ENCODE results near the gene TTC23.
"Not testable (repeated sequence)": the region's sequence is repeated elsewhere in the genome, so short reads cannot be mapped to it uniquely, and the experiment has no call there.

The TTC23 gene

DNA sequence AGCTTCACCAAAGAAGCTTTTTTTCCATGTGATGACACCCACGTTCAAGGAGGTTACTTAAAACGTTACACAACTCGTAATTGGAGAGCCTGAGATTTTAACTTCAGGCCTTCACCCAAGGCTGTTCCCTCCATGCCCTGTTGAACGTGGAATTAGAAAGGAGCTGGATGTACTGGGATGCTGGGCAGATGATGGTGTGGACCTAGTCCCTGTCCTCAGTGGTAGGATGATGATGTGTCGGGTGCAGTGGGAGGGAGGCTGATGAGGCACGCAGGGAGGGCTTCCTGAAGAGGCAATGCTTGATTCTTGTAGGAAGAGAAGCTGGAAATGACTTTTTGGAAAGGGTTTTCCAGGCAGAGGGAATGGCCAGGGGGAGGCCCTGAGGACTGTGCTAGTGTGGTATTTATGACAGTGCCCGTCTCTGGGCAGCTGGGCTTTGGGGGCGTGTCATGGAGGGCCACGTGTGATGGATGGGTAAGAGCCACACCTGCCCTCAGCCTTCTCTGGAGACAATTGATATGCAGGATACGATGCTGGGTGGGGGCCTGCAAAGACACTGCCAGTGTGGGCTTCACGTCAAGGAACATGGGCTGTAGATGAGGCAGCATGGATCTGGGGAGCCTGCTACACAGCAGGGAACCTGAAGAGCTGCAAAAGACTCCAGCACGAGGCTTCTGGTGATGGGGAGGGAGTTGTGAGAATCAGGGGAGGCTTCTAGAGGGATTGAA is 129.2 kb downstream of the TTC23 start:
- no peak for DNase-seq (ENCODE audit: low read depth)

DNA sequence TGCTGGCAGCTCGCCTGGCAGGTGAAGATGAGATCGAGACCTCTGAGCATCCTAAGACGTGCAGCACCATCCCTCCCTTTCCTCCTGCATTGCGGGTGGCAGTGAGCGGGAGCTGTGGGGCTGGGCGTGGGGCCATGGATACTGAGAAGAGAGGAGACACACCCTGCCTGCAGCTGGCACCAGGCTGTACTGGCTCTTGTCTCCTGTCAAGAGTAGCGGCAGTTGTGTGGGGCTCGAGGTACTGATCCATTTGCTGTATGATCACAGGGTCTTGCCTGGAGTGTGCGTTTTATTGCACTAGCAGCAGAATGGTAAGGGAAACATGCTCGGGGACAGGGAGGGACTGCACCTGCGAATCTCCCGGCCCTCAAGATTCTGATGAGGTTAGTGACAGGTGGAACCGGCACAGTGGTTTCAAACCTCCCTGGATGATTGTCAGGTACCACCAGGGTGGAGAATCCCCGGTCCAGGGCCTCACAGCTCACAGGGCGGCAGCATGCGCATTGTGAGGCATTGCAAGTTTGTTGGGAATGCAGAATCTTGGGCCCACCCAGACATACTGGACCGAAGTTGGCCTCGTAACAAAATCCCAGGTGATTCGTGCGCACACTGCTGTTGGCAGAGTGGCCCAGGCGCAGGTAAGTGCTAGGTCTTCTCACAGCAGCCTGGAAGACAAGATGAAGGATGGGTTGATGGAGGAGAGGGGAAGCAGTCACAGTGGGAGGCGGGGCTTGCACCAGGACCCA is 130.4 kb downstream of the TTC23 start:
- DNase-seq (ENCODE audit: low read depth): no peak

DNA sequence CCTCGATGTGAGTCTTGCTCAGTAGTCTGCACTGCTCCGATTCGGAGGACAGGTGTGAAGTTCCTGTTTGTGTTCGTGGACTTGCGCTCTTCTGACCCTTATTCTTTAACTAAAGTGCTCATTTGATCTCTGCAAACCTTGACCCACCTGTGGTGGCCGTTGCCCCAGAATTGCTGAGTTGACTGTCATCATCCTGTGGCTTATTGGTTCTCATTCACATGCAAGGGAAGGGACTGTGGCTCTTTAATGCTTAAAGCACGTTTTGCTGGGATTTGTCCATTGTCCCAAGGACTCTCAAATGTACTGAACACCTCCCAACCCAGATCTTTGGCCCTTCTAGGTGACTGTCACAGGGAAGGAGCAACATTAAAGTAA is 131.1 kb downstream of the TTC23 start:
- DNase-seq (ENCODE audit: low read depth): no peak

DNA sequence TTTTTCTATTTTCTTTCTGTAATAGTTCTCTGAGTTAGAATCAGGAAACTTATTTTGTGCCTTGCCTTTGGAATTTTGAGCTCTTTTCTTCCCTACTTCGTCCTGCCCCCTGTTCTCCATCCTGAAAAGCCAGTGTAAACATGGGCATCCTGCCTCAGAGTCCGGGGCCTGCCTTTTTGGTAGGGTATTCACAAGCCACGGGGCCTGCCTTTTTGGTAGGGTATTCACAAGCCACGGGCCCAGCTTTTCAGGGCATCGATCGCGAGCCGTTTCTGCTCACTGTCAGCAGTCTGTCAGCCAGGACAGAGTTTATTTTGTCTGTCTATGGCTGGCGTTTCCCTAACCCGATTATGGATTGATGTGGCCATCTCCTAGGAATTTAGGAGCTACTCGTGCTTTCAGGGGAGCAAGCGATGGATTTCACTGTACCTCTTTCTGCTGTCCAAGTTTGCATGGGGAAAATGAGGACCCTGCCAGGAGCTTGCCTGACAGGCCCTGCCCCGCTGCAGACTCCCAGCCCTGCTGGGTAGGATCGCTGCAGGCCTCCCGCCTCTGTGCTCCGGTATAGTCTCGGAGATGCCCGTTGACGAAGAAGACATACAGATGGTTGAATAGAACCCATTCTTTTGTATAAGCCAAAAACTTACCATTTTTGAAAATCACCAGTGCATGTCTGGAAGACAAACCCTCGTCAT is 131.7 kb downstream of the TTC23 start:
- no peak for DNase-seq (ENCODE audit: low read depth)

DNA sequence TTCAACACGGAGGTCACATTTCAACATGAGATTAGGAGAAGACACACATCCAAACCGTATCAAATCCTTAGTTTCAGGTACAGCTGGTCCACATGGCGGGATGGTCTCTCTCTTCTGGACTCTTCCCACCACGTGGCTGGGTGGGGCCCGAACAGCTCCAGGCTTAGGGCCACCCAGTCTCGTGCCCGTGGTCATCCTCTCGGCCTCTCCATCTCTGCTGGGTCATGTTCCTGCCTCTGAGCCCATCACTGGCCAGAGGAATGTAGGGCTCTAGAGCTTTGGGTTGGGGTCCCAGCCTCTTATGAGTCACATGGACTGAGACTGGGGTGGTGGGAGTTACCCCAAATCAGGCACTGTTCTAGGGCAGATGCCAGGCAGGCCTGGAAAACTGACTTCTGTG is 132.3 kb downstream of the TTC23 start:
- no peak for DNase-seq (ENCODE audit: low read depth)

DNA sequence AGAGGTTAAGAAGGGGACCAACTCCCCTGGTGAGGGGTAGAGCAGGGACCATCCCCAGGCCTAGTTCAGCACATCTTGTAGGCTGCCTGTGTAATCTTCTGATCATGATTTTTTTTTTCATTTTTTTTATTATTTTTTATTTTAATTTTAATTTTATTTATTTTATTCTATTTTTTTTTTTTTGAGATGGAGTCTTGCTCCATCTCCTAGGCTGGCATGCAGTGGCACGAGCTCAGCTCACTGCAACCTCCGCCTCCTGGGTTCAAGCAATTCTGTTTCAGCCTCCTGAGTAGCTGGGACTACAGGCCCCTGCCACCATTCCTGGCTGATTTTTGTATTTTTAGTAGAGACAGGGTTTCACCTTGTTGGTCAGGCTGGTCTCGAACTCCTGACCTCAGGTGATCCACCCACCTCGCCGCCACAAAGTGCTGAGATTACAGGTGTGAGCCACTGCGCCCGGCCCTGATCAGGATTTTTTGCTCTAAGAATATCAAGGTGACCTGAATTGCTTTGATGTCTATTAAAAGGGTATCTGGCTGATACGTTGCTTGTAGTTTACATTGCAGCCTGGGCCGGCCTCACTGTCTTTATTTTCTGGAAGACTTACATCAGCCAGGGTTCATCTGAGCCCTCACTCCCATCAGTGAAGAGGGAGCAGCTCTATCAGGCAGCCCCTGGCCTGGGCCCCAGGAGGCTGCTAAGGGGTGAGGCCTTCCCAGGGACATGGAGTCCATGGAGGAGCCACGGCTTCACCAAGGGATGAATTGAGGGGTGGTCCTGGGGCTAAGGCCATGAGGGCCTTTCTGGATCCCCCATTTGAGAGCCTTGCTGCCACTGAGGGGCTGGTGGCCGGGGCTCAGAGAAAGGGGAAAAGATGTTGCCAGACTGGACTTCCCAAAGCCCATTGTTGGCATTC is 133.8 kb downstream of the TTC23 start:
- no peak for DNase-seq (ENCODE audit: low read depth)

DNA sequence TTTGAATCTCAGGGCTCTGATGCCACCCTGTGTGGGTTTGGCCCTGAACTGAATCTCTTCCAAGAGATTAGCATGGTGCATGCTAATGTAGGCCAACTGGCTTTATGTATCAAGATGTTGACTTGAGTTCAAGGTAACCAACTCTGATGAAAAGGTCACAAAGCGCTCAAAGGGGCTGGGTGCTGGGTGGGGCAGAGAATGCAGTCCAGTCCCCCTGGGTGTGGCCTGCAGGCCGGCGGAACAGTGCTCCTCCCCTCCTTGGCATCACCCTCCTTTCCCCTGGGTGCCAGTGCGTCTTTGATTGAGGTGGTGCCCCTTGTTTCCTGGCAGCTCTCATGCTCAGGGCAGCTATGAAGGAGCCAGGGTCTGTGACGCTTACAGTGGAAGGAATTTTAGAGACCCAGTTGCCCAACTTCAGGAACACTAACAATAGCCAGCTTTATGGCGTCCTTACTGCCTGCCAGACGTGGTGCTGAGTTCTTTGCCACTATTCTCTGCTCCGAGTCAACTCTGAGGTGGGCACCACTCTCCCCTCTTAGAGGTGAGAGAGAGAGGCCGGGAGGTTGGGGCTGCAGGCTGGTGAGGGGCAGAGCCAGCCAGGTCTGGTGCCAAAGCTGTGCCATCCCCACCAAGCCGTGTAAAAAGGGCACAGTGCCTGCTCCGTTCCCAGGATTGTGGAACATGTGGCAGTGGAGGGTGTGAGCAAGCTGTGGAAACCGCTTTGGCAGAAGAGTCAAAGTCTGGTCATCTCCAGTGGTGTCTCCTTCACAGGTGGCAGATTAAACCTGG is 134.7 kb downstream of the TTC23 start:
- DNase-seq (ENCODE audit: low read depth): no peak

DNA sequence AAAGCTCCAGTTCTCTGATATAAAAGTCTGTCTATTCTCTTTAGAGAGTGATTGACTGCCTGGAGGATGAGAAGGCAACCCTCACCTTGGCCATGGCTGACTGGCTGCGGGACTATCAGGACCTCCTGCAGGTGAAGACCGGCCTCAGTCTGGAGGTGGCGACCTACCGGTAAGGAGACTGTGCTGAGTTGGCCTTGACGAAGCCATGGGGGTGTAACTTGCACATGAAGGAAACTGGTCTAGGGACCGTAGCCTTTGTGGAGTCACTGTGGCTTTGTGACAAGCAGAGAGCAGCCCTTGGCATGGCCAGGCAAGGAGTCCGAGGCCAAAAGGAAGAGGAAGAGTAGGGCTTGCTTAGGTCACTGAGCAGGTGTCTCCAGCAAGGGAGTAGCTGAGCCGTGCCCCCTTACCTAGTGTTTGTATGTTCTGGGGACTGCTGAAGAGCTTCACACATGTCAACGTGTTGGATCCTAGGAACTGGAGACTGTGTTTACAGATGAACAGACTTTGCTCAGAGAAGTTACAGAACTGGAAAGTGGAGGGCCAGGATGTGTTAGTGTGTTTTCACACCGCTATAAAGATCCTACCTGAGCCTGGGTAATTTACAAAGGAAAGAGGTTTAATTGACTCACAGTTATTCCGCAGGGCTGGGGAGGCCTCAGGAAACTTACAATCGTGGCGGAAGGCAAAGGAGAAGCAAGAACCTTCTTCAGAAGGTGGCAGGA is 135.7 kb downstream of the TTC23 start:
- no peak for DNase-seq (ENCODE audit: low read depth)

DNA sequence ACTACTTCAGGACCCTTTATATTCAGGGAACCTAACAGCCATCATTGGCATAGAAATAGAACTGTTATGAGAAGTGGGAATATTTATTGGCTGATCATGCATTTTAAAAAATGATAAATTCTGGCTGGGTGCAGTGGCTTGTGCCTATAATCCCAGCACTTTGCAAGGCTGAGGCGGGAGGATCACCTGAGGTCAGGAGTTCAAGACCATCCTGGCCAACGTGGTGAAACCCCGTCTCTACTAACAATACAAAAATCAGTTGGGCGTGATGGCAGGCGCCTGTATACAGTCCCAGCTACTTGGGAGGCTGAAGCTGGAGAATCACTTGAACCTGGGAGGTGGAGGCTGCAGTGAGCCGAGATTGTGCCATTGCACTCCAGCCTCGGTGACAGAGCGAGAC is 137.7 kb downstream of the TTC23 start:
- DNase-seq (ENCODE audit: low read depth): not testable (repeated sequence)

DNA sequence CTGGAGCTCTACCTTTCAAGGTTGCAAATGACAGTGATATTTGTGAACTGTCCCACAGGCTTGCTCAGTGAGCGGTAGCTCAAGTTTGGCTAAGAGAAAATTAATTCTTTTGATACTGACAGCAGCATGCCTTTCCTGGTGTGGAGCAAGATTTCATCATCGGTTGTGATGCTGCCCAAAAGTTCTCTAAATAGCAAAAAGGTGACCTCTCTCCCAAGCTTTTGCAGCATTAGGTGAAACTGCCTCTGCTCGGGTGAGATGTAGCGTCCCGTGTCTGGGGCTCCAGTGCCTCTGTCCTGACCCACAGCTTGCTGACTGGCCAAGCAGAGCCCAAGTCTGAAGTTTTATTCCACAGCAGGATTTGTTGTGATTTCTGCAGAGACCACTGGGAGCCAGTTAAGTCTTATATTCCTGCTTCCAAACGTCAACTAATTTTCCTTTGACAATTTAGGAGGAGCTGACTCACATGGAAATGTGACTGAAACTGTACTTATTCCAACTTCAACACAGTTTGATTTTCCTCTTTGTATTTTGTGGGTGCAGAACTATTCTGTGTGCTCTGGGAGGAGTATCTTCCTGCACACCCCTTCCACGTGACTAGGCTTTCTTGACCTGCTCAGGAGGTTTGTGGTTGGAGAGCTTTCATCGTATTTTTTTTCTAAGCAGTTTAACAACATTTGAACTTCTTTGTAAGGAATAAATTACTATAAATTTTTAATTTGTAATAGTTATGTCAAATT is 138.6 kb downstream of the TTC23 start:
- DNase-seq (ENCODE audit: low read depth): no peak

DNA sequence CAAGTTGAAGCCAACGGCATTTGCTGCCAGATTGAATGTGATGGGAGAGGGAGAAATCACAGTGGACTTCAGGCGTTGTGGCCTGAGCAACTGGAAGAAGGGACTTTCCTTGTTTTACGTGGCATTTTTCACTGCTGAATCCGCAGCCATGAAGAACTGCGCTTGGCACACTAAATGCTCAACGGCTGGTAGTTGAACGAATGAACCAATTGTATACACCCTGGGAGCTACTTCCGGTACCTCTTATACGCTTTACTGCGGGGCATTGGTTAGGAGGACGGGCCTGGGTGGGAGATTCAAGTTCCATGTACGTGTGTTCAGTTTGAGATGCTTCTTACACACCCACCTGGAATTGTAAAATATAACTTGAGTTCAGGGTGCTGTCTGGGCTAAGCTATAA is 139.3 kb downstream of the TTC23 start:
- DNase-seq (ENCODE audit: low read depth): no peak

DNA sequence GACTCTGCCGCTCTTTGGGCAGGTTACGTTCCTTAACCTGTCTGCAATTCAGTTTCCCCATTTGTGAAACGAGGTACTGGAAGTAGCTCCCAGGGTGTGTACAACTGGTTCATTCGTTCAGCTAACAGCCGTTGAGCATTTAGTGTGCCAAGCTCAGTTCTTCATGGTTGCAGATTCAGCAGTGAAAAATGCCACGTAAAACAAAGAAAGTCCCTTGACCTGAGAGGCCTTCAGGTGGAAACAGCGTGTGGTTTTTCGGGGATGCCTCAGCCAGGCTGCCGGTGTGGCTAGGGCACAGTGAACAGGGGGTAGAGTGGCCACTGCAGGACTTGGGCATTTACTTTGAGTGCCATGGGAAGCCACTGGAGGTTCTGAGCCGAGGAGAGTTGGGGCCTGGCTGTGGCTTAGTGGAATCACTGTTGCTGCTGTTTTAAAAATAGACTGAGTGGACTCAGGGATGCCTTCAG is 139.8 kb downstream of the TTC23 start:
- no peak for DNase-seq (ENCODE audit: low read depth)

DNA sequence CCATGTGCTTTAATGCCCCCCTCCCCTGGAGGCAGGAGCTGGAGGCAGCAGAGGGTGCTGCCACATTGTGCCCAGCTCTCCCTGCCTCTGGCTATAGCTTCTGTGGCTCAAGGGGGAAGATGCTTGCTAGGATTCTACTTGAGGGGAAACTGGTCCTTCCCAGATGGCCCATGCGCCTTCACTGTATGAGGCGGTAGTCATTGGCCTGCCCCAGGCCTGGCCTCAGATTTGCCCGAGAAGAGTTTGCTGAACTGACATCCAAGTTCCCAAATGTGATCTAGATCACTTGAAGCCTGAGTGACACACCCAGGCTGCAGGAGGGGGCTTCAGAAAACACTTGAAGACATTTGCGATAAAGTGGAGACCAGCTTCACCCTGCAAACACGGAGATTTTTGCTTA is 140.4 kb downstream of the TTC23 start:
- no peak for DNase-seq (ENCODE audit: low read depth)

DNA sequence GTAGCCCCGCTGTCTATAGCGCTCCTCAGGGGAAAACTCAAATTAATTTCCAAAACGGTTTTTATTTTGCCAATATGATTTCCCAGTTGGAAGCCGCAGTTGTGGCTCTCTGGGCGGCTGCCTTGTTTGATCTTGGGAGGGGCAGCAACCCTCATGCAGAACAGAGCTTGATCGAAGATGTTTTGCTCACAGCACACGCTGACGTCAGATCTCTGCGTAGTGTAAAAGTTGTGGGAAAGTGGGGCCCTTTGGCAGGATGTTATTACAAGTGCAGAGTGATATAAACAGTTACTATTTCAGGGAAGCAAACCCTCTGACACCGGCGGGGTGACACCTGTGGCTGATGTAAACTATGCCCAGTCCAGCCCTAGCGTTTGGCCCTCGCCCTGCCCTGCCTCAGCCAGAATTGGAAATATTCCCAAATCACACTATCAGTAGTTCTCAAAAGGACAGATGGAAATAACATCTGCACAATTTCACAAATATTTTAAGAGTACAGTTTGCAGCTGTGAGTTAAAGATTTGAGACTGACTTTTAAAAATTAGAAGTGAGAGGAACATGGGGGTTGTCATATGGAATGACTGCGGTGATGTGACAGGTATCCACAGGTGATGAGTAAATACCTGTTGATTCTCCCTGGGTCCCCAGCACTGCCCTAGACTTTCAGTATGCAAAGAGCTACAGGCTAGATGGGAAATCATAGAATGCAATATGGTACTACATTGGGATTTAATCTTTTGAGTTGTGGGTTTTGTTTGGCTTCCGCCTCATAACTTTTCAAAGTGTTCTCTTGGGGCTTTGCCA is 142.8 kb downstream of the TTC23 start:
- DNase-seq (ENCODE audit: low read depth): no peak

DNA sequence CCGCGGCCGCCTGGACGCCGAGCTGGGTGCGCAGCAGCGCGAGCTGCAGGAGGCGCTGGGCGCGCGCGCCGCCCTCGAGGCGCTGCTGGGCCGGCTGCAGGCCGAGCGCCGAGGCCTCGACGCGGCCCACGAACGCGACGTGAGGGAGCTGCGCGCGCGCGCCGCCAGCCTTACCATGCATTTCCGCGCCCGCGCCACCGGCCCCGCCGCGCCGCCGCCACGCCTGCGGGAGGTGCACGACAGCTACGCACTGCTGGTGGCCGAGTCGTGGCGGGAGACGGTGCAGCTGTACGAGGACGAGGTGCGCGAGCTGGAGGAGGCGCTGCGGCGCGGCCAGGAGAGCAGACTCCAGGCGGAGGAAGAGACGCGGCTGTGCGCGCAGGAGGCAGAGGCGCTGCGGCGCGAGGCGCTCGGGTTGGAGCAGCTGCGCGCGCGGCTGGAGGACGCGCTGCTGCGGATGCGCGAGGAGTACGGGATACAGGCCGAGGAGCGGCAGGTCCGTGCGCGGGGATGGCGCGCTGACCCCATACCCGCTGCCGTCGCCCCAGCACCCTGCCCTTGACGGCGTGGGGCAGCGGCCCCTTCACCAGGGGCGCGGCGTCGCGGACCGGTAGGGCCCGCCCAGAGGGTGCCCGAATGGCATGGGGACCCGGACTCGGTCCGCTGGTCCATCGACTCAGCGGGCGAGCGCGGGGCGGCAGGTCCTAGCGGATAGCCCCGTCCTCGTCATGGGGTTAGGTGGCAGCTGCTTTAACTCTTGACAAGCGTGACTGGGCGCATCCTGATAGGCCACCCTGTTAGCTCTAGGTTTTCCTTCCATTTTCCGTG is 143.7 kb downstream of the TTC23 start:
- peak; percentile 15 for DNase-seq (ENCODE audit: low read depth)

DNA sequence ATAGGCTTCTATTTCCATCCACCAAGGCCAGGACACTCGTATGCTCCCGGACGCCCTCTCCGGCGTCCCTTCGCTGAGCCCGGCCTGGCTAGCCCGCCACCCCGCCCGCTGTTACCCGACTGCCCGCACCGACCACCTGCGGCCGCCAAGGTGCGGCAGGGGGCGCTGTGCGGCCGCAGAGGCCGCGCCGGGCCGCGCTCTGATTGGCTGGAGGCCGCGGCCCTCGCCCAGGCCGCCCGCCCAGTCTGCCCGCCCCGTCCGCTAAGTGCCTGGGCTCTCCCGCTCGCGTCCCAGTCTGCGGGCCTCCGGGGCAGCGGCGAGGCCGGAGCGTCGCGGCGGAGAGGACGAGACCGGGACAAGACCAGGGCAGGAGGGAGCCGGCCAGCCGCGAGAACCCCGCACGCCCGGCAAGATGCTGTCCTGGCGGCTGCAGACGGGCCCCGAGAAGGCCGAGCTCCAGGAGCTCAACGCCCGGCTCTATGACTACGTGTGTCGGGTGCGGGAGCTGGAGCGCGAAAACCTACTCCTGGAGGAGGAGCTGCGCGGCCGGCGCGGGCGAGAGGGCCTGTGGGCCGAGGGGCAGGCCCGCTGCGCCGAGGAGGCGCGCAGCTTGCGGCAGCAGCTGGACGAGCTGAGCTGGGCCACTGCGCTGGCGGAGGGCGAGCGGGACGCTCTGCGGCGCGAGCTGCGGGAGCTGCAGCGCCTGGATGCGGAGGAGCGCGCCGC is 144.4 kb downstream of the TTC23 start, which contains the start of gene SYNM:
TSS of gene SYNM (plus strand) at position 293 of the 726 bp plus-strand sequence. CDS start at position 413, 120 bp downstream.
- peak; percentile 74 for DNase-seq (ENCODE audit: low read depth)

DNA sequence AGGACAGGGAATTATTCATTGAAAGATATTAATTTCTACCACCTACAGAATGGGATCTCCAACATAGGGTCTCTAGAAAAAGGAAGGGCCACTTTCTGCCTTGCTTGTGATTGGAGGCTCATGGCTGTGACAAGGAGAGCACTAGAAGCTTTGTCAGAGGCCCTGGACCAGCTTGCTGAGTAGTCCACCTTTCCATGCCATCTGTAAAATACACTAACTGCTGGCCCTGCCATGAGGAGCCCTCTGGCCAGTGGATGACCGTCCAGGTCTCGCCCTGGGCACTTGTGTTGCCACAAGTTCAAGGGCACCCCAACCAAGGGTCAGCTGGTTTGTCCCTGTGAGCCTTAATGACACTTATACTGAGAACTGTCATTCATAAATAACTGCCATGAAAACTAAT is 146.1 kb downstream of the TTC23 start:
- DNase-seq (ENCODE audit: low read depth): no peak

Data from HS-27A (cell line).